Muscle of back (tissue), 11 donors: ENCODE results near the gene ABCC12. TPM values are rescaled to one million over a fixed set of nuclear protein-coding genes. Genes with fewer than 3 reads are reported as not detected.
"Not testable (repeated sequence)": the region's sequence is repeated elsewhere in the genome, so short reads cannot be mapped to it uniquely, and the experiment has no call there.

Experiments used
- DNase-seq, 3 donors: peaks; one replicate each; pipeline versions ENCODE4 v3.0.0 to v3.0.0-alpha.2; 2013
- polyA plus RNA-seq, 10 donors: library from polyadenylated mRNA; unstranded; fragments of 120-200 nt; gene quantifications; one replicate each; pipeline ENCODE4 v1.2.1, GENCODE V29; 2013; ENCODE audit not compliant: insufficient read length in 10 of 10

Gene ABCC12
- polyA plus RNA-seq, 10 donors = 0.07 to 0.63 (median 0.42) TPM

DNA sequence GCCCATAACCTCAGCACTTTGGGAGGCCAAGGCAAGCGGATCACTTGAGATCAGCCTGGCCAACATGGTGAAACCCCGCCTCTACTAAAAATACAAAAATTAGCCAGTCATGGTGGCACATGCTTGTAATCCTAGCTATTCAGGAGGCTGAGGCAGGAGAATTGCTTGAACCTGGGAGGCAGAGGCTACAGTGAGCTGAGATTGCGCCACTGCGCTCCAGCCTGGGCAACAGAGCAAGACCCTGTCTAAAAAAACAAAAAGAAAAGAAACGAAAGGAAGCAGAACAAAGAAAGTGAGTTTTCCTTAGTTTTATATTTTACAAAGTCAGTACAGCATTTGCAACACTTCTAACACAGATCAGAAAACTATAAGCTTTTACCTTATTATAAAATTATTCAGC lies 10.8 kb upstream of the ABCC12 start:
- DNase-seq = not testable (repeated sequence)

DNA sequence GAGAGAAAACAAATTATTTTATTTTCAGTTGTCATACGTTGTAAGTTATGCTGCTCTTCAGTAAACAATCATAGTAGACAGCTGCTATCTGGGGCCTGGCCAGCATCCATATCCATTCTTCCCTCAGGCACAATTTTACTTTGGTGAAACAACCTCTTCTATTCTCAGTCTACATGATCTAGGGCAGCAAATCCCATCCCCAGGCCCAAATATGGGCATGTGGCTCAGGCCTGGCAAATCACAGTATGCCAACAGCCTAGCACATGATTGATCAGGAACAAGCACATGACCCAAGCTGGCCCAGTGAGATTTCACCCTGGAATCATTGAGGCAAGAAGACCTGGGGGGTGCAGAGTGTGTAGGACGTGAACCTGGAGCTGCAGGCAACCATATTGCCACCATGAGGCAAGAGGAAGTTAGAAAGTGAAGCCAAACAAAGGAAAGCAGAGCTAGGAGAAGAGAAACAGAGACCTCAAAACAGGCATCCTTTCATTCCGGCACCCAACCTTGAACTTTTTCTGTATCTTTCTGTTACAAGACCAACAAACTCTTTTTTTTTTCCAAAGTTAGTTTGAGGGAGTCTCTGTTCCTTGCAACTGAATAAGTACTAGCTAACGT lies 10.3 kb upstream of the ABCC12 start:
- no peak for DNase-seq

DNA sequence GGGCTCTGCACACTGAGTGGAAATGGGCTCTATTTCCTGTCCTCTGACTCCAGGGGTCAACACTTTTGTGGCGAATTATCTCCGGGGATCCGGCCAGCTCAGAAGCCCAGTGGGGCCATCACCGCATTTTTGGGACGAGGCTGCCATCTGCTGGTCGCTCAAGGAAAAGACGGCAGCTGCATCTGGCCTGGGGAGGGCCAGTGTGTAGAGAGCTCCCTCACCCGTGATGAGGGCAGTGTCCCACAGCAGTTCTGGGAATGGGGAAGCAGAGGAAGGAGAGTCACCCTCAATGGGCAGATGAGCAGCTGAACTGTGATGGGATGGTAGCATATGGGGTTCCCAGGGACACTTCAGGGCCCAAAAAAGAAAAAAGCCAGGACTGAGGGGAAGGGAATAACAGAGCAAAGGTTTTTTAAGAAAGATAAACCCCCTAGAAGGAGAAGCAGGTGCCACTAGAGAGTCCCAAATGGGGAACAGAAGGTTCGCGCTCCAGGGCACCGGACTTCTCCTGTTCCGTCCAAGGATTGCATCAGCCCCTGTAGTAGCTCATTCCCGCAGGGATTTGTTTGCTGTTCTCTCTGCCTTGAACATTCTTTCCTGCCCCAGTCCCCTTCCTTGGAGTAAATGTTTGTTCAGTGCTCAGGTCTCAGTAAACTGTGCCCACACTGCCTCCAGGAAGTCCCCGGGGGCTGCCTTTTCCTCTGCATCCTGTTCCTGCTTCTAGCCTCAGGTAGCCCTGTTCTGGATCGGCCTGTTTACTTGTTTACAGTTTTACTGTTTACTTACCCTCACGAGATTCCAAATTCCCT lies 9.3 kb upstream of the ABCC12 start:
- peak; percentile 35 to 72 (median 72) for DNase-seq

DNA sequence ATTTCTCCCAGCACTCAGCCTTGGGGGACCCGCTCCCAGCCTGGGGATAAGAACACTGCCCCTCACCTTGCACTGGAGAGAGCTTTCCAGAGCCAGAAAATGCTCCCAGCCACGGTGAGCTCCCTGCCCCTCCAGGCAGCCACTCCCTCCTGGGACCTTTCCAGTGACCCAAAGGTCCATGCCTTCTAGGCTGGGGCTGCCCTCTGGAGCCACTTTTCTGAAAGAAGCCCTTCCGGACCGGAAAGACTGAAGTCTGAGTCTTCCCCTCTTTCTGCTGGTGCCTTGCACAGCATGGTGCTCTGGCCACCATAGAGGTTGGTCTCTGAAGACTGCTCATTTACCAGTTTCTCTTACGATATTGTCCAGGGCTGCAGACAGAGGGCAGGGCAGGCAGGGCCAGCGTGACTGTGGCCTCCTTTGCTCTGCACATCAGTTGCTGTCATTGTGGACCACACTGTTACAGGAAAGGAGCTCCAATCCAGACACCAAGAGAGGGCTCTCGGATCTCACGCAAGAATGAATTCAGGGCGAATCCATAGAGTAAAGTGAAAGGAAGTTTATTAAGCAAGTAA lies 7.1 kb upstream of the ABCC12 start:
- no peak for DNase-seq

DNA sequence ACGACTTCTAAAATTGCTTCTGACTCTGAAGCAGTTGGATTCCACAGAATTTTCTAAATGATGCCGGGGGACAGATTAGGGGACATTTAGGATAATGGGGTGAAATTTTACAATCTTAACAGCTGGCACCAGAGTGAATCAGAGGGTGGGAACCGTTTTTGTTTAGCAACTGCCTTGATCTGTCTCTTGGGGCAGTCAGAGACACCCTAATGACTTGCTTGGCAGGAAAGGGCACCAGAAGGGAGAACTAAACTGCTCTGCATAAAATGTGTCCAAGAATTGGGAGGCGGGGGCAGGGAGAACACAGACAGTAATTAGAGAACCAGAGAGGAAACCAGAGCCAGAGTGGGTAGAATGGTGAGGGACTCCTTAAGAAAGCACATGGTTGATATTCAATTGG lies 6.1 kb upstream of the ABCC12 start:
- no peak for DNase-seq

DNA sequence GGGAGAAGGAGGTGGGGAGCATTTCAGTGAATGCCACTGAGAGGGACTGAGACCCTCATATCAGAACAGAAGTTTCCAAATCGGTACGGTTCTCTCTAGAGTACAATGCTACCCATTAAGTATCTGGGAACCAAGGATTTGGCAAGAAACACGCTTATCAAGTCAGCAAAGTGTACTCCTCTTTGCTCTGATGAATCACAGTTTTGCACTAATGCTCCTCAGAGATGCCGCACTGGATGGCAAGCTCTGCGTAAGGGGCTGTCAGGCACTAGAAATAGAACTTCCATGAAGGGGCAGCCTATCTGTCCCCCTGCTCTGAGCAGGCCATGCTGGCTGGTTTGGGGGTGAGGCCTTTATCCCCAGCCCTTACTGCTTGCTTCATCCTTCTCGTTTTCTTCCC lies 4.8 kb upstream of the ABCC12 start:
- no peak for DNase-seq

DNA sequence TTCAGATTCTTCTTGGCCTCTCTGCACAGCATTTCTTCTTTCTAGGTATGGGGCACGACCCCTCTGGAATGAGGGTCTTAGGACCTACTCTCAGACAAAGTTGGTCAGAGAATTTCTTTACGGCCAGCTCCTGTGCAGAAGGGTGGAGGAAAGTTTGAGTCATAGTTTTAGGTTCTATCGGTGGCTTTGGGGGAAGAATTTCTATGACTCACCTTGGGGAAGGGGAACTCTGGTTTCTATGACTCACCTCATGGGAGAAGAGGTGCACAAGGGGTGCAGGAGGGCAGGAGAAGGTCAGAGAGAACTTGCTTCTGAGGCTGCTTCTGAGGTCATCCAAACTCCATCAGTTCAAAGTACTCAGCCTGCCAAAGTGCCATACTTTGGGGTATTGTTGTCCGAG lies 2.5 kb upstream of the ABCC12 start:
- peak in 1 of 3 donors; percentile 69 for DNase-seq

DNA sequence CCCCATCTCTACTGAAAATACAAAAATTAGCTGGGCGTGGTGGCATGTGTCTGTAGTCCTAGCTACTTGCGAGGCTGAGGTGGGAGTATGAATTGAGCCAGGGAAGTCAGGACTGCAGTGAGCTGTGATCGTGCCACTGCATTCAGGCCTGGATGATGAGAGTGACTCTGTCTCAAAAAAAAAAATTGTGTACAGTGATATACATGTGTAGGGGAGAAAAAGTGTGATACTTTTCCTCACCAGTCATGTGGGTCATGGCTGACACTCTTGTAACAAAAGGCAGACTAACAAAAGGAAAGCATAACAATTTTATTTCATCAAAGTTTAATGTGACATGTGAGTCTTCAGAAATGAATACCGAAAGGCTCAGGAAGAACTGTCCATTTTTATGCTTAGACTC lies 2.0 kb upstream of the ABCC12 start:
- no peak for DNase-seq

DNA sequence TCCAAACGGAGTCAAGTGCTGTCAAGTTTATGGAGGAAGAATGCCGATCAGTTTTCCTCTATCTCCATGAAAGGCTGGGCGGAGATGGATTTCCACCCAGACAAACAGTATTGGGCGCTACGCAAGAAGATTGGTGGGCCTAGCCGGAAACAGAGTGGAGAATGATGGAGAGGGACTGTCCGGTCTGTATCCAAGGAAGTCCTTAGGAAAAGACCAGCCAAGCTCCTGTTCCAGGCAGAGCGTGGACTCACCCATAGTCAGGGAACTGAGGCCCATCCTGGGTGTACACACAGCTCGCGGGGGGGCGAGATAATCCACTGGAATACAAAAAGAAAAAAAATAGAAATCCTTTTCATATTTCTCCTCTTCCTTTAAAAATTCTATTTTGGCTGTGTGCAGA lies 1.5 kb upstream of the ABCC12 start:
- no peak for DNase-seq

DNA sequence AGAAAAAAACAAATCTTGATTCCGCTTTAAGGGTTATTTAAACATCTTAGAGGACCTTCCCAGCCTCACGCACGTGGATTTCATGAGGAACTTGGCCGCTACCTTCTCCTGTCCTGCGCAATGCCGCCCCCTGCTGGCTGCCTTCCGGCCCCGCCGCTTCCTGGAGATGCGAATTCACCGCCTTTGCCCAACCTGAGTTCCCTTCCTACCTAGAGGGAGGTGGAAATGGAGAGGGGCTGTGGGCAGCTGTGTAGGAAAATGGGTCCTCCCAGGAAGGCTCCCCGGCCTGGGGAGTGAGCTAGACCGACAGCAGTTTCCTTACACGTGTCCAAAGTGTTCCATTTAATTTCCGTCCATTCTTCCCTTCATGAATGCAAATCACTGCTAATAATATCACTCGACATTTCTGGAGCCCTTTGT lies 1.0 kb upstream of the ABCC12 start:
- peak; percentile 59 to 84 (median 76) for DNase-seq

DNA sequence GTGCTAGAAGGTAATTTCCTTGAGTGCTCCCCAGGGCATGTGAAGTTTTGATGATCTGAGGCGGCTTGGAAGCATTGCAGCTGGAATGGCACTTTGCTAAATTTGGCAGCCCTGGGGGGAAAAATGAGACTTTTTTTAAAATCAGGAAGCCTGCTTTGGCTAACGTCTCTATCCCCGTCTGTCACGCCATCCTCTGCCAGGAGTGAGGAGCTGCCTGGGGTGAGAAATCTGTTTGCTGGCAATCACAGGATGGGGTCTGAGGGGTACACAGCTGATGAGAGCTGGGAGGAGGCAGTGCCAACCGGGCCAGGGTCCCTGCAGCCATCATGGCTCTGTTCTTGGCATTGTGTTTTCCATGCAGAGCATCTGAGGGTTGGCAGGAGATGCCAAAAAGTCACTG lies 2.0 kb downstream of the ABCC12 start:
- no peak for DNase-seq

DNA sequence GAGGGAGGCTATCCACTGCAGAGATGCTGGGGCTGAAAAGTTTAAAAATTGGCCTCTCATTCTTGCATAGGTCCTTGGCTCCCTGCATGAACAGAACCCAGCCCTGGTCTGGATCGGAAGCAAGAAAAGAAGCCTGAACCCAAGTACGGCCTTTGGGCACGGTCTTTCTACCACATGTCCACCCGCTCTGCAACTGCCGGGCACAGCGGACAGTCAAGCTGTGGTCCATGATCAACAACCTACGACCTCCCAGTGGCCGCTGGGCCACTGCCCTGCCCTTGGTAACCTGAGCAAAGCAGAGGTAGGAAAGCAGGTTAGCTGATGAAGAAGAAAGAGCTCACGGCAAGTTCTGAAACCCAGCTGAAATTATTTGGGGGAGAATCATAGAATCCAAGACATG lies 3.6 kb downstream of the ABCC12 start:
- DNase-seq = no peak

DNA sequence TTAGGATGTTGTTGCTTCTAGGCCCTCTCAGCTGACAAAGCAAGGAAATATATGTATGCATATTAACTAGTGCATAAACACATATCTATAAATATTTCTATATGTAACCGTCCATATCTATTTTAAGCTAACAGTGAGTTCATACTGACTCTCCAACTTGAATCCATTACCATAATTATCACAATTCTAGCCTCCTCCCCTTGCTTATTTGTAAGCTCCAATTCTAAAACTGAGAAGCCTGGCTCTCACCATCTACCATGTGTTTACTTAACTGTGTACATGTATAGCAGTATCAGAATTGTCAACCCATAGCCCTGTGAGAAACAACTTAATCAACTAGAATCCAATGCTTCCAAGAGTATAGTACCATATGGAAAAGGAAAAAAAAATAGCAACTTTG lies 5.1 kb downstream of the ABCC12 start:
- DNase-seq = no peak

DNA sequence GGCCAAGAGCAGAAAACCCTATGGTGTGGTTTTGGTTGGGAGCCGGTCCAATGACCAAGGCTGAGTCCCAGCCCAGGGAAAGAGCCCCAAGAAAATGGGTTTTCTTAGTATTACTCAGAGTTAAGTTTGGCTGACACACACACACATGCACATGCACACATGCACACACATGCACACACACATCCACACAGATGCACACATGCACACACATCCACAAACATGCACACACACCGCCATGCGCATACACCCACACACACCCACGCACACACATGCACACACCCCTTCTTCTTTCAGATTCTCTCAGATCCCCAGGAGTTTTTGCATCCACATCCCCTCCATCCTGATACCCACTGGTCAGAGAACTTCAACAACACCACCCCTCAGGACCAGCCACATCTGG lies 9.1 kb downstream of the ABCC12 start:
- DNase-seq = no peak

DNA sequence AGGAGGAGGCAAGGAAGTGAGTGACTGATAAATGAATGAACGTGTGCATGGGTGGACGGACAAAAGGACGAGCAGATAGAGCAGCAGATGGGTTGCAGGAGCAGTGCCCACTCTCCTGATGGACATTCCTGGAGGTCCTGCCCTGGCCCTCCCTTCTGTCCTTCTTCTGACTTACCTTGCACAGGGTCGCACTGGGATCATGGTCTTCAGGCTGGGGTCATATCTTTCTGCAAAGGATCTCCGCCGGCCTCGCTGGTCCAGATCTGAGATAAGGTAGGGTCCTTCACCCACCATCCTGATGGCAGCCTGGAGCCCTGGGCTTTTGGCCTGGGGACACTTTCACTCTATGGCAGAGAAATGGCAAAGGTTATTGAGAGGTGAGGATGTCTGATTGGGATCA lies 9.7 kb downstream of the ABCC12 start:
- no peak for DNase-seq

DNA sequence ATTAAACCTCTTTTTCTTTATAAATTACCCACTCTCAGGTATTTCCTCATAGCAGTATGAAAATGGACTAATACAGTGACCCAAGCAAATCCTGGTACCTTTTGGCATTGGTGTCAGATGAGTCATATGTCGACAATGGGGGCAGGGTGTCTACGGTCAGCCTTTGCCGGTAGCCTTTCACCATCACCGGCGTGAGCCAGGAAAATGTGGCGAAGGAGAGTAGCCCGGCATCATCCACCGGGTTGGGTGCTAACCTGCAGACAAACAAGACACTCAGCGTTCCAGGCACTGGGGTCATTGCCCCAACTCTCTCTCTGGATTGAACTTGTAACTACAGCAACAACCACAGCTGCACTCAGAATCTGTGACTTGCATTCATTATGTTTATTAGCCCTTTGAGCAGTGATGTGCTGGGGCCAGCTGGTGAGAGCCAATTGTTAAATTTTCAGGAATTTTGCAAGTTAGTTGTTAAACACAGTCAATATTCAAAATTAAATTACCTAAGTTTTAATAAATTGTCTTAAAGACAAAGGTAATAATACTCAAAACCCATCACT lies 11.9 kb downstream of the ABCC12 start:
- DNase-seq = no peak

DNA sequence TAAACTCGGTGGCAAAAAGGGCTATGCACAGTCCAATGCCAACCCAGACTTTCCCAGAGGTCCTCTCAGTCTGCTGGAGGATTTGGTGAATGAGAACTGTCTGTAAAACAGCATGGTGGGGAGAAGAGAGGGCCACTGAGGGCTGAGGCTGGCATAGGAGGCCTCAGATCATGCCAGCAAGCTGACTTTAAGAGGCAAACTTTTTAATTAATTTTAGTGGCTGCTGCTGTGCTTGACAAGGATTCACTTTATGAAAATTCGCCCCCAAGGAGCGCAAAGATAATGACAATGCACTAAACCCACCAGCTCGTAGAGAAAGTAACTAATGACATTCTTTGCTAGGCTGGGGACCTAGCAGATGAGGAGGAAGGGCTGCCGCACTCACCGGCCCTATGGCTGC lies 15.0 kb downstream of the ABCC12 start:
- DNase-seq = no peak

DNA sequence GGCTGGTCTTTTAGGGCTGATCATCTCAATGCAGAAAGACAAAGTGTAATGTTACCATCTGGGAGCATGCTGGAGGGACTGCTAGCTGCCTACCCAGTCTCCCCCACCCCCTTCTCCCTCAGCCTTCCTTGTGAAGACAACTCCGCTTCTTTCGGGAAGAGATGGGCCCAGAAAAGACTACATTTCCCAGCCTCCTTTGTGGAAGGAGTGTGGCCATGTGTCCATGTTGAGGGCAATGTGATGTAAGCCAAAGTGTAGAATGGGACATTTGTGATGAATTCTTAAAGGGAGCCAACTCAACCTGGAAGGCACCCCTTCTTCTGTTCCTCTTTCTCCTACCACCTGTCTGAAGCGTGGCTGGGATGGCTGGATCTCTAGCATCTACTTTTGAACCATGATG lies 16.3 kb downstream of the ABCC12 start:
- no peak for DNase-seq

DNA sequence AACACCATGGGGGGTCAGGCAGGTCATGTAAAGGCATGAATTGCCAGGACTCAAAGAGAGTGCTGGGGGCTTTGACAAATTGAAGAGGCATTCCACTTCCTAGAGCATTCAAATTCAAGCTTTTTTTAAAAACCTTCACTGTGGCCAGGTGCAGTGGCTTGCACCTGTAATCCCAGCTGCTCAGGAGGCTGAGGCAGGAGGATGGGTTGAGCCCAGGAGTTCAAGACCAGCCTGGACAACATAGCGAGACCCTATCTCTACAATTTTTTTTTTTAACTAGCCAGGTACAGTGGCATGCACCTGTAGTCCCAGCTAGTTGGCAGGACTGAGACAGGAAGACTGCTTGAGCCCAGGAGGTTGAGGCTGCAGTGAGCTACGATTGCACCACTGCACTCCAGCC lies 17.2 kb downstream of the ABCC12 start:
- no peak for DNase-seq

DNA sequence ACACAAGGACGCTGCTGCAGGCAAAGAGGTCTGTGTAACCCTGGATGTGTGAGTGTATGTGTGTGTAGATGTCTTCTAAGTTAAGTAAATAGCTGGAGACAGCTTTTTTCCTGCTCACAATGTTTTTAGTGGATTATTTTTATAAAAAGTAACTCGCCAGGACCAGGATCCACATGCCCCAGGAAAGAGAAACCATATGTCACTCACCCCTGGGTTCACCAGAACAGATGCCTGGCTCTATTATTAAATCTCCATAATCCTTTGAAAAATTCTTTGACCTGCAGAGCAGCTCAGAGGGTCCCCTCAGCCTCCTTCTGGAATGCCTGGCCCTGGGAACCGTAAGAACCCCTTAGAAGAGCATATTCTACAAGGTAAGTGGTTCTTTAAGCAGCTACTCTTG lies 18.0 kb downstream of the ABCC12 start:
- DNase-seq = no peak

DNA sequence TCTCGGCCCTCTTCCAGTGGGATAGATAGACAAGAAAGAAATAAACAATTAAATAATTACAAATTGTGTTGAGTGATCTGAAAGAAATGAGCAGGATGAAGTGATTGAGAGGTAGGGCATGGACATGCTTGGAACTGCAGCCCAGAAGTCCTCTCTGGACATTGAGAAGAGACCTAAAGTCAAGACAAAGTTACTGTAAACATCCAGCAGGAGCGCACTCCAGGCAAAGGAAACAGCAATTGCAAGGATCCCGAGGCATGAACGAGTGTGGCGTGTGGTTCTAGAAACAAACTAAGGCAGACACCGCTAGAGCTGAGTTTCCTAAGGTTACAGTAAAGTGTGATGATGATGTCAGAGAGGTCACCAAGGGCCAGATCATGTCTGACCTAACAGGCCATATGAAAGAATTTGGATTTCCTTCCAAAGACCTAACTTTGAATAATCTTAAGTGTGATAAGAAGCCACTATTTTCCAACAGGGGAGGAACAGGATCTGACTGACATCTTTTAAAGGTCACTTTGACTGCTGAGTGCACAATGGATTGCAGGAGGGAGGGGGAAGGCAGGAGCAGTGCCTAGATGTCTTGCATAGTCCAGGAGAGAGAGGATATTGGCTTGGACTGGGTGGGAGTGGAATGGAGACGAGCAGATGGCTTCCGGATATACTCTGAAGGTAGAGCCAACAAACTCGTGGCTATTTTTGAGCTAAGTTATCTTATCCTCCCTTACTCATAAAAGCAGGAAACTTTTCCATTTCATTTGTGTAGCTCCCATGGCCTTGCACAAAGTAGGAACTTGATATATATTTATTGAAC lies 19.0 kb downstream of the ABCC12 start:
- peak in 2 of 3 donors; percentile 43 to 55 for DNase-seq
